GM19372 (cell line): ENCODE results near the gene CPLX3.

Experiments
- ATAC-seq: cut with Tn5 transposase; IDR thresholded peaks from one replicate; pipeline ENCODE4 v1.9.1; 2021; ENCODE audit warnings: mild to moderate bottlenecking, low read depth, moderate library complexity; ENCODE audit not compliant: unreplicated experiment

Gene CPLX3

DNA sequence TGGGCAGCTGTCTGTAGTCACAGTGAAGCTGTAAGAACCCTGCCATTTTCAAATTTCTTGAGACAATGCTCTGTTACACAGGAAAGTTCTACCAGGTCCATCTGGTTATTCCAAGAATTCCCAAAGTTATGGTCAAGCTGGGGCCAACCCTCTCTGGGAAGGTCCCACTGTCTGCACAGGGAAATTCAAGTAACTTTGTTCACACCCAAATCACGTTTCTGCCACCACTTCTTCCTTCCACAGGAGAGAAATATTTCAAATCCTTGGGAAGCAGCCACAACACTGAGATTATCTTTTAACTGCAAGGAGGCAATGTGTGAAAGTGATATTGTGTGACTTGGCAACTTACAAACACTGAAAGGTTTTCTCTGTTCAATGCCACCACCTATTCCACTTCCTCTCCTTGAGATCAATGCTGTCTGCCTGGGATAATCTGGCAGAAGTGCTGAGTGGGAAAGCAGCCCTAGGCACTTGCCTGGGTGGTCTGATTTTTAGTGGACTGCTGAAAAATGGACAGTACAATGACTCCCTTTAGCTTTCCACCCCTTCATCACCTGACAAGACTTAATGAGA is 41.1 kb downstream of the CPLX3 start:
- no peak for ATAC-seq

- ATAC-seq = no peak
Measured at GRCh38 chr15:74868059-74868458, 41.6 kb downstream of the CPLX3 start.

DNA sequence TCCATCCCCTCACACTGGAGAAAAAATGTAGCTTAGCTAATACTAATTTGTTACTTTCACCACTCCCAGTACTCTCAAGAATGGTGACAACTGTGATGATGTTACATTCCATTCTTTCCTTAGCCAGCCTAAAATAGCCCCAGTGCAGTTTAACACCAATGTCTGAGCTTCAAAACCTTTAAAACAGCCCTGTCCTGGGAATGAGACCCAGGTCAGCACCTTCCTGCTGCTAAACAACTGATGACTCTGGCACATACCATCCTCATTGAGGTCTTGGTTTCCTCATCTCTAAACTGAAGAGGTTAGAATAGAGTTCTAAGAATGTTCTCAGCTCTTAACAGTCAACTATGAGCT is 42.9 kb downstream of the CPLX3 start:
- ATAC-seq = no peak

DNA sequence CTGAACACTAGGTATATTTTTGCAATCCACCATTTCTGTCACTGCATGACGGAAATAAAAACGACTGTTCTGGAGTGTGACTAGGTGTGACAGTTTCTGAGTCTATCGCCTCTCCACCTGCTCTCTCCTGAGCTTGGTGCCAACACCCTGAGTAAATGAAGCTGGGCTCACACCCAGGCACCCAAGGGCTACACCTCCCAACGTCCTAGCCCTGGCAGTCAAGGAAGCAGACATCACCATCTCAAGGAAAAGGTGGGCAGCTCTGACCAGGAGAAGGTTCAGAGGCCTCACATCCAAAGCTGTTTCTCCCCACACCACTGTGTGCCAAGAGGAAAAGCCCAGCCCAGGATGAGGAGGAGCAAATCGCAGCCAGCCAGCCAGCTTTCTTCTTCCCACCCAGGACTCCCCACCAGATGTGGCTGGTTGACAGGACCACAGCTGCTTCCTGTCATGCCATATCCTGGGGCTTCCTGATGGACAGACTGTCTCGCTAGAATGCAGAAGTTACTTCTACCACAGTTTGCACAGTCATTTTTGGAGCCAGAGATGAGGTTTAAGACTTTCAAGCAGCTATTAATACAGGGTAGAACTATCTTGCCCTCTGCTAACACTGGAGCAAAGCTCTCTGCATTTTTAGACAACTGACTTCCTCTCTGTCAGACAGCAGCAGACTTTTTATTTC is 43.4 kb downstream of the CPLX3 start:
- no peak for ATAC-seq

- ATAC-seq = no peak
Measured at GRCh38 chr15:74870436-74871215, 44.2 kb downstream of the CPLX3 start.

DNA sequence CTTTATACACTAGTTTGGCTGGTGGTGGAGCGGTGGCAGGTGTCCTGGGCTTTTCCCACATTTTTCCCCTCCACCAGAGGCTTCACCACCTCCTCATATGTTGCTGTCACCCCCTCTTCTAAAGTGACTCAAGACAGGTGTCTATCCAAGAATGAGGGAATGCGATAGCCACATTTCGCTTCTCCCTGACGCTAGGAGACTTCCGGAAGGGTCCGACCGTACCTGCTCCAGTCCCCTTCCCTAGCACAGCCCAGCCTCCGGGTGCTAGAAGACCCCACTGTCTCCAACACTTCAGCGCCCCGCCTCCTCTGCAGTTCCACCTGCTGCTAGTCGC is 46.2 kb downstream of the CPLX3 start:
- ATAC-seq = no peak

DNA sequence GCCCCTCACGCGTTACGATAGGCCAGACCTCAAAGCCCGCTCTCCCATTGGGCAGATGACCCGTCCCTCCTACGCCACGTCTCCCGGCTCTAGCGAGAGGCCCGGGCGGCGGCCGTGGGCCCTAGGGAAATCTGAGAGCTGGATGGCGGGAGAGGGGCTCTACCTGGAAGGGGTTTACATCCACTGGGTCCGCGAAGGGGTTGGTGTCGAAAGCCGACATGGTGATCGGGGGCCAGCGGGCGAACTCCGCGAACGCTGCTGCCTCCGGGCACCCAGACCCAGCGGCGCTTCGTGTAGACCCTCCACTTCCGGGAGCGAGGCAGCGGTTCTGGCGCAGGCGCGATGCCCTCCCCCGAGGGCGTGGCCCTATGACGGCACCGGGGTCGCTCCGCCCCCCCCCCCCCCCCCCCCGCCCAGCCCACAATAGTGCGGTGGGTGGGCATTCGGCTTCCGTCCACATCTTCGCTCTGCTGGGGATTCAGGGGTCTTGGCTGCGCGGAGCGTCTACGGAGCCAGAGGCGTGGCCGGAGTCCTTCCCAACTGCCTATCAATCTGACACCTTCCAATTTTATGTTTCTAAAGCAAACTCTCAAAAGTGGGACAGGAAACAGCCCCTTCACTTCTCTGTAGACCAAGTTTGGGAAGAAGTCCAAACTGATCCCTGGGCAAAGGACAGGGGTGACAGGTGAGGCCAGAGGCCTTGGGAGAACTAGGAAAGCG is 46.8 kb downstream of the CPLX3 start, which contains the start of gene SCAMP2:
Gene SCAMP2, minus strand, starts transcription at position 330 of the 720 bp plus-strand sequence. Its CDS starts 110 bp downstream, at position 220.
- ATAC-seq = peak; percentile 82

DNA sequence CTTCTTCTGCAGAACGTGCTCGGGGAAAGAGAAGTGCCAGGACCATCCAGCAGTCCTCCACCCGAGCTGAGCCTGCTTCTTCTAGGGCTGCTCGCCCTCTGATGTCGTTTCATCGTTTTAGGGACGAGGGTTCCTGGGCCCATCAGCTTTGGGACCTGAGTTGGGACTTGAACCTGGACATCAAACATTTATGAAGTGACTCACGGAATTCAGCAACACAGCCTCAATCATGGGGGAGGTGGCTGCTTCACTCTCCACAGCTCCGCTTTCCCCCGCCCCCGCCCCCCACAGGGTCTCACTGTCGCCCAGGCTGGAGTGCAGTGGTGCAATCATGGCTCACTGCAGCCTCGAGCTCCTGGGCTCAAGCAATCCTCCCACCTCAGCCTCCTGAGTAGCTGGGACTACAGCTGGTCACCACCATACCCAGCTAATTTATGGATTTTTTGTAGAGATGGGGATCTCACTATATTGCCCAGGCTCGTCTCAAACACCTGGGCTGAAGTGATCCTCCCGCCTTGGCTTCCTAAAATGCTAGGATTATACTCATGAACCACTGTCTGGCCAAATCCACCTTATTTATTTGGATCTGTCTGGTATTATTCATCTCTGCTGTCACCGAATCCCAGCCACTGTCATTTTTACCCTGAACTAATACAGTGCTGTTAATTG is 47.5 kb downstream of the CPLX3 start:
- no peak for ATAC-seq

- no peak for ATAC-seq
Measured at GRCh38 chr15:74878273-74878672, 51.8 kb downstream of the CPLX3 start.
